HepG2 (cell line): ENCODE measurements around the gene VGLL4. TPM values are rescaled to one million over a fixed set of nuclear protein-coding genes. Genes with fewer than 3 reads are reported as not detected.
A peak's percentile ranks its signal among the peaks of the same experiment; 100 is the strongest.

Experiments
- HNF4A ChIP-seq: sonication (generic); formaldehyde crosslinking; IDR thresholded peaks from 2 replicates; pipeline ENCODE4 v1.4.0; 2020; ENCODE audit warnings: missing genetic modification reagents
- MEIS2 ChIP-seq: sonication (generic); formaldehyde crosslinking; IDR thresholded peaks from 2 replicates; pipeline ENCODE4 v1.9.0; 2021; ENCODE audit warnings: mild to moderate bottlenecking, missing genetic modification reagents
- XRCC5 ChIP-seq: fragments of 200-400 bp; formaldehyde crosslinking; optimal IDR thresholded peaks from 2 replicates; pipeline ENCODE3; 2017; ENCODE audit warnings: mild to moderate bottlenecking, low read length
- ZBTB33 ChIP-seq: sonication (generic); formaldehyde crosslinking; IDR thresholded peaks from 2 replicates; pipeline ENCODE4 v1.4.0; 2020; ENCODE audit warnings: missing genetic modification reagents
- ZBTB43 ChIP-seq: sonication (generic); formaldehyde crosslinking; conservative IDR thresholded peaks from 2 replicates; pipeline ENCODE4 v1.4.0; 2020; ENCODE audit warnings: missing genetic modification reagents
- ZFP90 ChIP-seq: sonication (generic); formaldehyde crosslinking; IDR thresholded peaks from 2 replicates; pipeline ENCODE4 v1.8.0; 2022; ENCODE audit warnings: missing genetic modification reagents, mild to moderate bottlenecking, inconsistent platforms, borderline replicate concordance
- ZFX ChIP-seq: sonication (generic); formaldehyde crosslinking; IDR thresholded peaks from 2 replicates; pipeline ENCODE4 v1.4.0; 2020; ENCODE audit warnings: mild to moderate bottlenecking, low read depth, missing genetic modification reagents, moderate library complexity
- ZNF513 ChIP-seq: sonication (generic); formaldehyde crosslinking; conservative IDR thresholded peaks from 2 replicates; pipeline ENCODE4 v1.5.0; 2020; ENCODE audit warnings: missing genetic modification reagents
- ZNF790 ChIP-seq: sonication (generic); formaldehyde crosslinking; IDR thresholded peaks from 2 replicates; pipeline ENCODE4 v1.8.0; 2022; ENCODE audit warnings: missing genetic modification reagents, mild to moderate bottlenecking, borderline replicate concordance
- polyA plus RNA-seq, 8 experiments: library from polyadenylated mRNA; depleted of rRNA in 3 of 8; stranded (reverse) in 7 of 8; unstranded in 1 of 8; fragments of >200 nt; fragmentation: Illumina TruSeq in 4 of 8; extraction: Trizol in 4 of 8; gene quantifications; 2 replicates each; pipeline versions ENCODE4 v1.2.1 to v1.2.3, GENCODE V29; 2011 to 2016; ENCODE audit warnings: low read depth in 4 of 8, missing spikeins in 1 of 8, mixed read lengths in 1 of 8; ENCODE audit not compliant: insufficient read depth in 1 of 8
- total RNA-seq, 5 experiments: library from RNA; depleted of rRNA; stranded (reverse); fragments of >200 nt; fragmentation: Illumina TruSeq; extraction: Trizol; gene quantifications; 2 replicates each; pipeline ENCODE4 v1.2.3, GENCODE V29; 2016; ENCODE audit warnings: low read depth in 1 of 5

VGLL4 gene
- total and polyA plus RNA-seq, 2 of the 13 experiments (the other 11 are each of a cell fraction or from before 2014, with no cell fraction given) = 23.2 to 39.0 TPM

GRCh38 chr3:11612515-11613188 lies 31.1 kb downstream of the VGLL4 start (continued):
- TF ChIP-seq ZFP90 (no peak), ZFX (CRISPR knock-in tag) (peak; percentile 32; the same call in 1 of the 2 replicates), ZNF513 (CRISPR knock-in tag) (no peak), XRCC5 (peak; percentile 43), ZBTB33 (0 out of 2 replicates have a peak, but pooled peaks have one; percentile 12), ZNF790 (no peak), HNF4A (CRISPR knock-in tag) (peak; percentile 69; the same call in 1 of the 2 replicates), ZBTB43 (CRISPR knock-in tag) (0 out of 2 replicates have a peak, but pooled peaks have one; percentile 17), MEIS2 (CRISPR knock-in tag) (0 out of 2 replicates have a peak, but pooled peaks have one; percentile 38)
